ENCODE results near the gene DIABLO.
"Not testable (repeated sequence)": the region's sequence is repeated elsewhere in the genome, so short reads cannot be mapped to it uniquely, and the experiment has no call there.

The DIABLO gene

GRCh38 chr12:122208073-122208820, 17.6 kb downstream of the DIABLO start:
- DNase-seq: no peak

- no peak for DNase-seq
These were observed 18.5 kb downstream of the DIABLO start for GRCh38 chr12:122207391-122207790.

- no peak for DNase-seq
These were observed 18.9 kb downstream of the DIABLO start for GRCh38 chr12:122206976-122207375.

- DNase-seq: no peak
These were observed 19.6 kb downstream of the DIABLO start for GRCh38 chr12:122206111-122206881.

- DNase-seq: no peak
These were observed 20.6 kb downstream of the DIABLO start for GRCh38 chr12:122205053-122205925.

- peak in 1 of 4 experiments; percentile 36 for DNase-seq
These were observed 21.4 kb downstream of the DIABLO start for GRCh38 chr12:122204167-122205052.

- peak in 3 of 4 experiments; percentile 27 to 69 (median 47) for DNase-seq
These were observed 22.3 kb downstream of the DIABLO start, which contains the start of gene B3GNT4 for GRCh38 chr12:122203301-122204166. Gene B3GNT4, plus strand, starts transcription at chr12:122203709. Its CDS starts 910 bp downstream, at chr12:122204619.

- DNase-seq: not testable (repeated sequence)
These were observed 23.0 kb downstream of the DIABLO start for GRCh38 chr12:122202811-122203210.

GRCh38 chr12:122202017-122202416, 23.8 kb downstream of the DIABLO start:
- DNase-seq: no peak

GRCh38 chr12:122201381-122201780, 24.5 kb downstream of the DIABLO start:
- no peak for DNase-seq

- DNase-seq: no peak
These were observed 25.2 kb downstream of the DIABLO start for GRCh38 chr12:122200541-122201175.

GRCh38 chr12:122199484-122200355, 26.1 kb downstream of the DIABLO start:
- DNase-seq: no peak

GRCh38 chr12:122197612-122197966, 28.3 kb downstream of the DIABLO start:
- DNase-seq: no peak

GRCh38 chr12:122195405-122195804, 30.4 kb downstream of the DIABLO start:
- no peak for DNase-seq

GRCh38 chr12:122194804-122195203, 31.0 kb downstream of the DIABLO start:
- no peak for DNase-seq

GRCh38 chr12:122192441-122192840, 33.4 kb downstream of the DIABLO start:
- DNase-seq: no peak

- peak; percentile 10 to 41 (median 22) for DNase-seq
These were observed 34.8 kb downstream of the DIABLO start for GRCh38 chr12:122190842-122191668.

Measured in activated naive CD4-positive, alpha-beta T cell (primary cell).